GM19328 (cell line): ENCODE measurements around the gene CELF1.

Experiments used
- ATAC-seq: cut with Tn5 transposase; IDR thresholded peaks from one replicate; pipeline ENCODE4 v1.9.1; 2021; ENCODE audit warnings: mild to moderate bottlenecking, moderate library complexity; ENCODE audit not compliant: unreplicated experiment

The CELF1 gene

DNA sequence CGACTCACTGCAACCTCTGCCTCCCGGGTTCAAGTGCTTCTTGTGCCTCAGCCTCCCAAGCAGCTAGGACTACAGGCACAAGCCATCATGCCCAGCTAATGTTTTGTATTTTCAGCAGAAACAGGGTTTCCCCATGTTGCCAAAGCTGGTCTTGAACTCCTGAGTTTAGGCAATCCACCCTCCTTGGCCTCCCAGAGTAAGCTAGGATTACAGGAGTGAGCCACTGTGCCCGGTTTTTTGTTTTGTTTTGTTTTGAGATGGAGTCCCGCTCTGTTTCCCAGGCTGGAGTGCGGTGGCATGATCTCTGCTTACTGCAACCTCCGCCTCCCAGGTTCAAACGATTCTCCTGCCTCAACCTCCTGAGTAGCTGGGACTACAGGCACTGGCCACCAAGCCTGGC, 41.0 kb downstream of the CELF1 start:
- no peak for ATAC-seq

DNA sequence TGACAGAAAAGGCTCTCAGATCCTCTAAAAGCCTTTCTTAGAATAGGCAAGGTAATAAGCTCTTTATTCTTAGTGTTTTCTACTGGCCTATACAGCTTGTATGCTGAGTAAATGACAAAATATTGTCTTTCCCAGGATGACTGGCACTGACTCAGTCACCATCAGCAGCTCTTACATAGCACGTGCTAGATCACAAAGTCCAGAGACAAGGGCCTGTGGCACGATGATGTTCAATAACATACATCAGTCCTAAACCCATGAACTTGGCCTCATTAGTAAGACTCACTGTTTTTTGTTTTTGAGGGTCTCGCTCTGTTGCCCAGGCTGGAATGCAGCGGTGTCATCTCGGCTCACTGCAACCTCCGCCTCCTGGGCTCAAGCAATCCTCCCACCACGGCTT, 42.7 kb downstream of the CELF1 start:
- ATAC-seq = no peak

- no peak for ATAC-seq
These were observed 43.8 kb downstream of the CELF1 start for GRCh38 chr11:47509077-47509536.

DNA sequence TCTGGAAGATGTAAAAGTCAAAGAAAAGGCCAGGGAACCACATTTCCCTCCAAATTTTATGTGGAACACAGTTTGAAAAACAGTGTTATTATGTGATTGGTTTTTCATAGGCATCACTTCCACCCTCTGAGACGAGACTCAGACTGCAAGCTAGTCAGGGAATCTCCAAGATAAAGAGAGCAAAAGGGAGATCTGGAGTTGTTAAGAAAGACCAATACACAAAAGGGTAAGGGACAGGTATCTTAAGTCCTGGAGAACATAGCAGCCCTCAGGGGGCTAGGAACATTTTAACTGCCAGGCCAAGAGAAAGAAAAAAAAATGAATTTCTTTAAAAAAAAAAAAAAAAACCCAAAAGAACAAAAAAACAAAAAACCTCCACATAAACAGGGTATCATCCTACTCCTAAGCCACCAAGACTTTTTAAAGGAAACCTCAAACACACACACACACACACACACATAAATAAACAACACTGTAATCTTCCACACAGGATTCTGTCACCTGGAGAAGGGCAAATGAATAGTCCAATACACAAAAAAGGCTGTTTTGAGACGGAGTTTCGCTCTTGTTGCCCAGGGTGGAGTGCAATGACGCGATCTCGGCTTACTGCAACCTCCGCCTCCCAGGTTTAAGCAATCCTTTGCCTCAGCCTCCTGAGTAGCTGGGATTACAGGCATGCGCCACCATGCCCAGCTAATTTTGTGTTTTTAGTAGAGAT, 44.5 kb downstream of the CELF1 start:
- ATAC-seq = no peak

DNA sequence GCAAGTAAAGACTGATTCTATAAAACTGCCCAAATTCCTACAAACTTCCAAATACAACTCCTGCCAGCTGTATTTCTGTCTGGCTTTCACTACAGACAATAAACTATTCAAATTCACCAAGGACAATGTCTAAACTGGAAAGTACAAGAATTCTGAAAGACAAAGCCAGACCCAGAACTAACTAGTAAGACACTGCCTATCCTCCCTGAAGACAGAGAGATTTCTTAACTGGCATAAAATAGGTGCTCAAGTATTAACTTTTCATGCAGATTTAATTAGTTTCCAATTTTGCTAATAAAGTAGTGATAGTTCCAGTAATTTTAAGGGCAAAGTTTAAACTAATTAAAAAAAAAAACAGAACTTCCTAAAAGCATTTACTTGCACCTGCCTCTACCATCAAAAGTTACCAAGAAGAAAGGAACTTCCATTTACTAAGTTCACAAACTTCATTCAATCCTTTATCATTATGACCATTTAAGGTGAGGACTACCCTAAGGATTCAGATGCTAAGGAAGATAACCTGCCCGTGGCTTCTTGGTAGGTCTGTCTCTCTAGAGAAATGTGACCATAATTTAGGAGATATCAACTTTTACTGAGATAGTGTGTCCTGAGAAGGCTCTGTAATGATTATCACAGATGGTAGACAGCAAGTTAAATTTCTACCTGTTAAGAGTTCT, 45.2 kb downstream of the CELF1 start:
- no peak for ATAC-seq

GRCh38 chr11:47506795-47507562, 46.0 kb downstream of the CELF1 start:
- no peak for ATAC-seq

DNA sequence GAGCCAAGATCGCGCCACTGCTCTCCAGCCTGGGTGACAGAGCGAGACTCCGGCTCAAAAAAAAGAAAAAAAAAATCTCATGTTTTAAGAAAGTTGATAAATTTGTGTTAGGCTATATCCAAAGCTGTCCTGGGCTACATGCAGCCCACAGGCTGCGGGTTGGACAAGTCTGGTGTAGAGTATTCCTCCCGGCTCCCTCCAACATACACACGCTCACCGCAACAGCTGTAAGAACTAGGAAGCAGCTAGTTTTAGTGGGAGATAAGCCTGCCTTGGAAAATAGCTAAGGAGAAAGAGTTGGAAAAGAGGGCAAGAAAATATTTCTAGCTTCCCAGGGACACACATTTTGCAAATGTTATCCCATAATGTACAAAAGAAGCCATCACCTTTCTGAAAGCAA, 46.6 kb downstream of the CELF1 start:
- ATAC-seq = no peak

GRCh38 chr11:47504910-47505309, 48.0 kb downstream of the CELF1 start:
- no peak for ATAC-seq

- no peak for ATAC-seq
These were observed 49.7 kb downstream of the CELF1 start for GRCh38 chr11:47503227-47503626.

GRCh38 chr11:47502767-47503166, 50.2 kb downstream of the CELF1 start:
- no peak for ATAC-seq

DNA sequence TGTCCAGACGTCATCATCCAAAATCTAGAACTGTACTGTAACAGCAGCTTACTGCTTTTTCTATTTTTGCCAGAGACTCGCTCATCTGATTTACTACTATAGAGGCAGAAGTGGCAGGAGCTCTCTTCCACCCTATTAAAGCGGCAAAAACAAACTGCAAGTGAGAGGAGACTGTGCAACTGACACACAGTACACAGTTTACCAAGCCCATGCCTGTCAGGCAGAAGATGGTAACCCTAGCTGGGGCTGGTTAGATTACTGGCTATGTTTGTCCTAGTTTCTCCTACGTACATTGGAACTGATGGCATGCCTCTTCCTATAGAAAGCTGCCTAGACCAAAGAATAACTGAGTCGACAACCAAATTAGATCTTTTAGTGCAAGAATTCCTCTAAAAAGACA, 51.8 kb downstream of the CELF1 start:
- ATAC-seq = no peak

DNA sequence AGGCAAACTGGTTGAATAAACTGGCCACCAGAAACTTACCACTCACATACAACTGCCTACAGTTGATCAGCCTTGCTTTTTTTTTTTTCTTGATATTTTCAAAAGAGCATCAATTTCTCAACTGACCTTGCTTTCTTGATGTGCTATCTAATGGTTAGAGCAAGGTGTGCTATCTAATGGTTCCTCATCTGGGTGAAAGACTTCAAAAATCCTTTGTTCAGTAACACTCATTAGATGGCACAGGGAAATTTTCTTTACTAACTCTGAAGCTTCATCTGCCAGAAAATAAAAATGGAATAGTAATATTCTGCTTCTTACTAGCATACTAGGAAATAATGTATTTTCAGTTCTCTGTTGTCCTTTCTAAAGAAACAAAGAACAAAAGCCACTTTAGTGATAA, 52.8 kb downstream of the CELF1 start:
- ATAC-seq = no peak

- ATAC-seq = no peak
These were observed 53.3 kb downstream of the CELF1 start for GRCh38 chr11:47499614-47500013.

DNA sequence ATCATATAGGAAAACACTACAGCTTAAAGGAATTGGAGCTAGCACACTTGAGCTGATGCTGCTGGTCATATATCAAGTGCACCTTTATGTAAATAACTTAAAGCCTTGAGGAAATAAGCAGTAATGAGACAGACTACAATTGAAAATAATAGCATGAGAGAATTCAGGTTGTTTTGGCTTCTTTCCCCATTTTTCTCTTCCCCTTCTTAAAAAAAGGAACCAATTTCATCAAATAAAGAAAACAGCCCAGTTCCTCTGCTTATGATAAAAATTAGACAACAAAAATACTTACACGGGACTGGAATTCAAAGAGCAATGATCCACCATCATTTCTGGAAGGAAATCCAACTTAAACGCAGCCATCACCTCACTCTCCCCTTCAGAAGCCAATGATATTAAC, 53.8 kb downstream of the CELF1 start:
- ATAC-seq = no peak

- no peak for ATAC-seq
These were observed 54.3 kb downstream of the CELF1 start for GRCh38 chr11:47498584-47499152.

- ATAC-seq = no peak
These were observed 54.8 kb downstream of the CELF1 start for GRCh38 chr11:47498149-47498548.

- no peak for ATAC-seq
These were observed 56.1 kb downstream of the CELF1 start for GRCh38 chr11:47496808-47497207.

DNA sequence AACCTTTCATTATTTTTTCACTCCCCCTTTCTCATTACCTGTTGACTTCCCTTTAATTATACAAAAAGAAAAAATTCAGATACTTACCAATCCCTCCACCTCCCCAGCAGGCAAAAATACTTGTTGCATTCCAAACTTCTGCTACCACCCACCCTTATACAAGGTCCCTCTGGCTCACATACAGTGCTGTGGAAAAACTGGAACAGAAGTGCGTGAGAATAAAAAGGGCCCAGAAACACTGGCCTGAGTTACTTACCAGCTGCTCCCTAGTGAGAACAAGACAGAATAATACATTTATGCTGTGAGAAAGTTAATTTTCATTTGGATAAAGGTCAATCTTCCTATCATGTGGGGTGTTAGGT, 57.1 kb downstream of the CELF1 start:
- no peak for ATAC-seq

GRCh38 chr11:47495011-47495855, 57.7 kb downstream of the CELF1 start:
- ATAC-seq = no peak

GRCh38 chr11:47489395-47489755, 63.6 kb downstream of the CELF1 start:
- ATAC-seq = no peak
